ENCODE results near the gene LRIT3.

Gene LRIT3

GRCh38 chr4:109847896-109848442 is at the start of gene LRIT3:
Gene LRIT3, plus strand, starts transcription at chr4:109848107. Its CDS starts 95 bp downstream, at chr4:109848202.
- TF ChIP-seq CTCF (IDR thresholded peaks at IDR 0.05; ENCODE audit: low read depth, low read length), result no peak

GRCh38 chr4:109798866-109799265 is 49.0 kb upstream of the LRIT3 start:
- DNase-seq (ENCODE audit: low read depth in 2 of 2), result no peak
- TF ChIP-seq CTCF (IDR thresholded peaks at IDR 0.05; ENCODE audit: low read depth, low read length), result no peak

More at GRCh38 chr4:109847896-109848442, at the start of gene LRIT3:
- no peak within 1 kb of the TSS for H3K4me3 ChIP-seq (replicated peaks in 1 of 2; ENCODE audit: low read depth in 2 of 2, low read length in 2 of 2)
- no peak for DNase-seq (ENCODE audit: low read depth in 2 of 2)

GRCh38 chr4:109801099-109801789 is 46.7 kb upstream of the LRIT3 start:
- DNase-seq (ENCODE audit: low read depth in 2 of 2), result peak in 1 of 2 donors; percentile 17

More at GRCh38 chr4:109798866-109799265, 49.0 kb upstream of the LRIT3 start:
- H3K4me3 ChIP-seq (replicated peaks in 1 of 2; ENCODE audit: low read depth in 2 of 2, low read length in 2 of 2), result no peak overlapping the region

GRCh38 chr4:109801895-109802319 is 46.0 kb upstream of the LRIT3 start, which contains the start of gene CFI:
Gene CFI, minus strand, starts transcription at chr4:109801999. Its CDS starts 28 bp downstream, at chr4:109801971.
- H3K4me3 ChIP-seq (replicated peaks in 1 of 2; ENCODE audit: low read depth in 2 of 2, low read length in 2 of 2), result no peak within 1 kb of the TSS
- no peak for TF ChIP-seq CTCF (IDR thresholded peaks at IDR 0.05; ENCODE audit: low read depth, low read length)
- DNase-seq (ENCODE audit: low read depth in 2 of 2), result peak; percentile 55 to 92

More at GRCh38 chr4:109801099-109801789, 46.7 kb upstream of the LRIT3 start:
- no peak for TF ChIP-seq CTCF (IDR thresholded peaks at IDR 0.05; ENCODE audit: low read depth, low read length)
- H3K4me3 ChIP-seq (replicated peaks in 1 of 2; ENCODE audit: low read depth in 2 of 2, low read length in 2 of 2), result no peak overlapping the region

GRCh38 chr4:109803924-109804571 is 43.9 kb upstream of the LRIT3 start:
- DNase-seq (ENCODE audit: low read depth in 2 of 2), result peak; percentile 56 to 69
- TF ChIP-seq CTCF (IDR thresholded peaks at IDR 0.05; ENCODE audit: low read depth, low read length), result peak; percentile 33
- H3K4me3 ChIP-seq (replicated peaks in 1 of 2; ENCODE audit: low read depth in 2 of 2, low read length in 2 of 2), result no peak overlapping the region

- no peak overlapping the region for H3K4me3 ChIP-seq (replicated peaks in 1 of 2; ENCODE audit: low read depth in 2 of 2, low read length in 2 of 2)
- DNase-seq (ENCODE audit: low read depth in 2 of 2), result no peak
- no peak for TF ChIP-seq CTCF (IDR thresholded peaks at IDR 0.05; ENCODE audit: low read depth, low read length)
These were observed 38.3 kb upstream of the LRIT3 start for GRCh38 chr4:109809655-109810054.
